H1 (cell line): ENCODE data around the gene ZC3H18. TPM values are rescaled to one million over a fixed set of nuclear protein-coding genes. Genes with fewer than 3 reads are reported as not detected.

Experiments
- BACH1 ChIP-seq: IDR thresholded peaks from 2 replicates; pipeline ENCODE4 v1.6.1; 2012; ENCODE audit warnings: low read length, improper control_type of control experiment
- CHD2 ChIP-seq: IDR thresholded peaks from 2 replicates; pipeline ENCODE4 v1.6.1; 2012; ENCODE audit warnings: low read length, improper control_type of control experiment
- MAFK ChIP-seq: IDR thresholded peaks from 2 replicates; pipeline ENCODE4 v1.6.1; 2012; ENCODE audit warnings: low read depth, mild to moderate bottlenecking, improper control_type of control experiment, low read length
- RFX5 ChIP-seq: IDR thresholded peaks from 2 replicates; pipeline ENCODE4 v1.6.1; 2011; ENCODE audit warnings: low read depth, low read length, improper control_type of control experiment, borderline replicate concordance
- ZNF274 ChIP-seq: IDR thresholded peaks from 2 replicates; pipeline ENCODE4 v1.7.0; 2012; ENCODE audit warnings: low read length, borderline replicate concordance; ENCODE audit errors: extremely low read depth
- polyA plus RNA-seq, 7 experiments: library from polyadenylated mRNA; depleted of rRNA in 3 of 7; stranded (reverse) in 5 of 7; unstranded in 2 of 7; fragments of >200 nt in 5 of 7; fragments of 200-250 nt in 2 of 7; gene quantifications; 1 replicate in 5 of 7; 2 replicates in 1 of 7; 4 replicates in 1 of 7; pipeline versions ENCODE4 v1.2.1 to v1.2.3, GENCODE V29; 2011 to 2013; ENCODE audit warnings: missing spikeins in 2 of 7, mixed read lengths in 2 of 7
- total RNA-seq: library from RNA; stranded (reverse); fragmentation: NEBNext Ultra II Directional; extraction: Animal tissue kit (Norgen Biotek cat#: 25700); gene quantifications from 2 replicates; pipeline ENCODE4 v1.2.1, GENCODE V29; 2021

Gene ZC3H18
- total and polyA plus RNA-seq, 2 of the 8 experiments (the other 6 are each of a cell fraction or from before 2014, with no cell fraction given): 12.1 to 73.2 TPM

DNA sequence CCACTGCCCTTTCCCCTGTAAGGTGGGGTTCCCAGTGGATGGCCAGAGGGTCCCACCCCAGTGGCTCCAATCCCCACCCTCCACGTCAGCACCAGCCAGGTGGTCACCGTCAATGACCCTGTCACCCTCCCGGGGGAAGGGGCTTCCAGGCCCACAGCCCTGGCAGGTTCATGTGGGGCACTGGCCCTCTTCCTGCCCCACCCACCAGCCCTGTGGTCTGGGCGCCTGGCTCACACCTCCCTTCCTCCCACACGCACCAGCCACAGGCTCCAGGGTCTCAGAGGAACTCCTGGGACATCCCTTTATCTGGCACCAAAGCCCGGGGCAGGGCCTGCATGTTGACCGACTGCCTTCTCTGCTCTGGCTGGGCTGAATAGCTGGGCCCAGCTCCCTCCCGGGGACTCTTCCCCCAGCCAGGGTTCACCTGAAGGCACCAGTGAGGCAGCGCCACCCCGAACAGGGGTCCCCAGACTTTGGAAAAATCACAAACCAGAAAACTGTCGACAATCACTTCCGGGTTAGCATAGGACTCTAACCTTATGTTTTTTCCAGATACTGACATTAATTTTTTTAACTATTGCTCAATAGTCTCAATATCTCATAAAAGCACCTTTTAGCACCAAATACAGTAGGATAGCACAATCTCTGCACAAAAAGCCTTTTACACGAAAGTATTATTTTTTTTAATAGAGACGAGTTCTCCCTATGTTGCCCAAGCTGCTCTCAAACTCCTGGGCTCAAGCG is 21.9 kb upstream of the ZC3H18 start (continued):
- TF ChIP-seq BACH1 (no peak), ZNF274 (no peak), RFX5 (no peak), MAFK (no peak), CHD2 (no peak)
